Fibroblast of lung (primary cell): ENCODE data around the gene ANGPTL8. TPM values are rescaled to one million over a fixed set of nuclear protein-coding genes. Genes with fewer than 3 reads are reported as not detected.

ENCODE experiments used
- DNase-seq, 2 donors: peaks; one replicate each; pipeline versions ENCODE4 v3.0.0 to v3.0.0-alpha.2; 2010; ENCODE audit warnings: low read depth in 2 of 2
- H2AFZ ChIP-seq: 2 replicates; pipeline ENCODE4 v1.5.1; 2012; ENCODE audit warnings: low read length, control low read depth, inconsistent platforms
- H3K27ac ChIP-seq: 2 replicates; pipeline ENCODE4 v1.5.1; 2011; ENCODE audit warnings: low read length, control low read depth; ENCODE audit not compliant: insufficient read depth
- H3K27me3 ChIP-seq: 2 replicates; pipeline ENCODE4 v1.5.1; 2011; ENCODE audit warnings: mild to moderate bottlenecking, low read length; ENCODE audit not compliant: control insufficient read depth, insufficient read depth
- H3K36me3 ChIP-seq: 2 replicates; pipeline ENCODE4 v1.5.1; 2011; ENCODE audit warnings: low read length; ENCODE audit not compliant: control insufficient read depth, insufficient read depth
- H3K4me1 ChIP-seq: 2 replicates; pipeline ENCODE4 v1.5.1; 2011; ENCODE audit warnings: low read length; ENCODE audit not compliant: control insufficient read depth, insufficient read depth; ENCODE audit errors: extremely low read depth
- H3K4me2 ChIP-seq: 2 replicates; pipeline ENCODE4 v1.5.1; 2011; ENCODE audit warnings: low read length, control low read depth; ENCODE audit not compliant: insufficient read depth; ENCODE audit errors: extremely low read depth
- H3K4me3 ChIP-seq, 4 experiments: fragments of 200-600 bp in 1 of 4; sonication (generic) in 1 of 4; replicated peaks in 1 of 4; 2 replicates each; pipeline ENCODE4 v1.5.1; 2011 to 2016; ENCODE audit warnings: low read length in 4 of 4, low read depth in 3 of 4, mild to moderate bottlenecking in 3 of 4, control low read depth in 2 of 4, inconsistent platforms in 1 of 4, mixed read lengths in 1 of 4; ENCODE audit not compliant: insufficient read depth in 1 of 4; ENCODE audit errors: control extremely low read depth in 1 of 4
- H3K79me2 ChIP-seq: 2 replicates; pipeline ENCODE4 v1.5.1; 2012; ENCODE audit warnings: mild to moderate bottlenecking, low read length, inconsistent platforms; ENCODE audit not compliant: control insufficient read depth, insufficient read depth
- H3K9ac ChIP-seq: 2 replicates; pipeline ENCODE4 v1.5.1; 2011; ENCODE audit warnings: mild to moderate bottlenecking, low read length, control low read depth; ENCODE audit not compliant: insufficient read depth
- H3K9me3 ChIP-seq: 2 replicates; pipeline ENCODE4 v1.5.1; 2012; ENCODE audit warnings: low read depth, low read length; ENCODE audit not compliant: control insufficient read depth, insufficient read depth
- H4K20me1 ChIP-seq: 2 replicates; pipeline ENCODE4 v1.5.1; 2011; ENCODE audit warnings: low read length; ENCODE audit not compliant: control insufficient read depth, insufficient read depth; ENCODE audit errors: extremely low read depth
- CTCF ChIP-seq, 2 donors: IDR thresholded peaks in 1 of 2; conservative IDR thresholded peaks in 1 of 2; 1 replicate in 1 of 2; 2 replicates in 1 of 2; pipeline ENCODE4 v1.5.1; 2011 to 2012; ENCODE audit warnings: low read length in 2 of 2, control low read depth in 1 of 2, inconsistent platforms in 1 of 2, low read depth in 1 of 2, mild to moderate bottlenecking in 1 of 2
- EZH2 ChIP-seq: IDR thresholded peaks from 2 replicates; pipeline ENCODE4 v1.5.1; 2012; ENCODE audit warnings: low read length, control low read depth, mild to moderate bottlenecking; ENCODE audit errors: missing control alignments
- polyA plus RNA-seq, 2 donors: library from polyadenylated mRNA; depleted of rRNA in 1 of 2; stranded (reverse) in 1 of 2; unstranded in 1 of 2; fragments of >200 nt; gene quantifications; 2 replicates each; pipeline ENCODE4 v1.2.1, GENCODE V29; 2011 to 2012; ENCODE audit warnings: missing spikeins in 1 of 2
- total RNA-seq: library from RNA; depleted of rRNA; stranded (reverse); fragments of >200 nt; gene quantifications from 2 replicates; pipeline ENCODE4 v1.2.1, GENCODE V29; 2014

Gene ANGPTL8
- total and polyA plus RNA-seq, 2 donors (not counting 1 experiment from before 2014, with no cell fraction given) = not detected

GRCh38 chr19:11267316-11268085, 28.1 kb downstream of the ANGPTL8 start:
- Histone ChIP-seq H3K27me3 (no peaks in the 10 kb centered on the region), H3K79me2 (no peaks in the 10 kb centered on the region), H3K9ac (no peak overlapping the region), H4K20me1 (no peaks in the 10 kb centered on the region), H3K27ac (no peak overlapping the region), H3K4me2 (no peak overlapping the region), H3K4me3 (no peak overlapping the region), H3K9me3 (no peaks in the 10 kb centered on the region), H3K4me1 (peaks cover 12% of the 10 kb centered on the region), H3K36me3 (no peaks in the 10 kb centered on the region), H2AFZ (no peak overlapping the region)
- no peak for TF ChIP-seq EZH2
- no peak for TF ChIP-seq CTCF (conservative IDR thresholded peaks at IDR 0.05 in 1 of 2, IDR thresholded peaks at IDR 0.05 in 1 of 2; ENCODE audit: low read depth in 1 of 2, low read length in 2 of 2)
- no peak for DNase-seq

GRCh38 chr19:11268783-11269267, 29.4 kb downstream of the ANGPTL8 start:
- no peak overlapping the region for H3K9ac ChIP-seq
- no peaks in the 10 kb centered on the region for H3K79me2 ChIP-seq
- H3K27me3 ChIP-seq = no peaks in the 10 kb centered on the region
- H2AFZ ChIP-seq = no peak overlapping the region
- H3K4me2 ChIP-seq = peak overlapping the region; percentile 64
- H3K4me1 ChIP-seq = peaks cover 12% of the 10 kb centered on the region
- peak; percentile 79 to 81 for DNase-seq
- no peaks in the 10 kb centered on the region for H3K36me3 ChIP-seq
- no peaks in the 10 kb centered on the region for H4K20me1 ChIP-seq
- H3K27ac ChIP-seq = peak overlapping the region; percentile 50
- H3K4me3 ChIP-seq = no peak overlapping the region
- TF ChIP-seq EZH2 (no peak), CTCF (conservative IDR thresholded peaks at IDR 0.05 in 1 of 2, IDR thresholded peaks at IDR 0.05 in 1 of 2; ENCODE audit: low read depth in 1 of 2, low read length in 2 of 2) (no peak)
- no peaks in the 10 kb centered on the region for H3K9me3 ChIP-seq

GRCh38 chr19:11269408-11269807, 30.0 kb downstream of the ANGPTL8 start:
- H3K27ac ChIP-seq = peak overlapping the region; percentile 50
- DNase-seq = peak; percentile 38 to 52
- H3K4me1 ChIP-seq = peaks cover 11% of the 10 kb centered on the region
- no peaks in the 10 kb centered on the region for H4K20me1 ChIP-seq
- no peak overlapping the region for H2AFZ ChIP-seq
- H3K9me3 ChIP-seq = no peaks in the 10 kb centered on the region
- no peaks in the 10 kb centered on the region for H3K27me3 ChIP-seq
- no peaks in the 10 kb centered on the region for H3K79me2 ChIP-seq
- no peak overlapping the region for H3K4me3 ChIP-seq
- no peaks in the 10 kb centered on the region for H3K36me3 ChIP-seq
- no peak for TF ChIP-seq EZH2
- no peak for TF ChIP-seq CTCF (conservative IDR thresholded peaks at IDR 0.05 in 1 of 2, IDR thresholded peaks at IDR 0.05 in 1 of 2; ENCODE audit: low read depth in 1 of 2, low read length in 2 of 2)
- no peak overlapping the region for H3K9ac ChIP-seq
- H3K4me2 ChIP-seq = peak overlapping the region; percentile 64
